ENCODE measurements around the gene FOXF1. TPM values are rescaled to one million over a fixed set of nuclear protein-coding genes. Genes with fewer than 3 reads are reported as not detected.

Gene FOXF1
- total and polyA plus RNA-seq, 11 donors: 0.04 to 0.48 (median 0.17) TPM; not detected in 3

- Histone ChIP-seq H3K4me1 (no peaks in the 10 kb centered on the region), H3K4me3 (no peak overlapping the region), H3K36me3 (peaks cover 0 to 83% (median 70%) of the 10 kb centered on the region in 9 donors), H3K27ac (no peak overlapping the region), H3K9me3 (no peaks in the 10 kb centered on the region), H3K27me3 (no peaks in the 10 kb centered on the region)
- intact Hi-C loops (cut with DNase I): no loop called here
- TF ChIP-seq CTCF (IDR thresholded peaks at IDR 0.05): no peak
- no peak for TF ChIP-seq POLR2A (IDR thresholded peaks at IDR 0.05)
- ATAC-seq (no peak), DNase-seq (no peak)
- 95 to 97% (median 96%) methylated on average over 14 to 17 of the region's 17 CpGs for WGBS, 4 donors
Observed at GRCh38 chr16:86536621-86537020, 26.3 kb downstream of the FOXF1 start.

GRCh38 chr16:86537486-86537885 is 27.2 kb downstream of the FOXF1 start:
- H3K27ac ChIP-seq: no peak overlapping the region
- TF ChIP-seq CTCF (IDR thresholded peaks at IDR 0.05) (no peak), POLR2A (IDR thresholded peaks at IDR 0.05) (no peak)
- ATAC-seq (no peak), DNase-seq (no peak)
- intact Hi-C loops (cut with DNase I): no loop called here
- 96 to 100% (median 97%) methylated on average over 4 of the region's 4 CpGs for WGBS, 4 donors
- no peaks in the 10 kb centered on the region for H3K27me3 ChIP-seq
- H3K4me1 ChIP-seq: no peaks in the 10 kb centered on the region
- H3K4me3 ChIP-seq: no peak overlapping the region
- no peaks in the 10 kb centered on the region for H3K9me3 ChIP-seq
- H3K36me3 ChIP-seq: peaks cover 0 to 87% (median 73%) of the 10 kb centered on the region in 9 donors

GRCh38 chr16:86538196-86538780 is 28.0 kb downstream of the FOXF1 start:
- ATAC-seq (no peak), DNase-seq (no peak)
- intact Hi-C loops (cut with DNase I): no loop called here
- peaks cover 0 to 85% (median 73%) of the 10 kb centered on the region in 9 donors for H3K36me3 ChIP-seq
- no peaks in the 10 kb centered on the region for H3K9me3 ChIP-seq
- whole genome bisulfite sequencing, 4 donors: 92 to 94% (median 94%) methylated on average over 9 to 17 of the region's 17 CpGs
- no peak overlapping the region for H3K27ac ChIP-seq
- no peaks in the 10 kb centered on the region for H3K27me3 ChIP-seq
- H3K4me3 ChIP-seq: no peak overlapping the region
- TF ChIP-seq CTCF (IDR thresholded peaks at IDR 0.05) (no peak), POLR2A (IDR thresholded peaks at IDR 0.05) (no peak)
- no peaks in the 10 kb centered on the region for H3K4me1 ChIP-seq

GRCh38 chr16:86540894-86541293 is 30.6 kb downstream of the FOXF1 start:
- H3K36me3 ChIP-seq: peaks cover 0 to 96% (median 71%) of the 10 kb centered on the region in 9 donors
- no peaks in the 10 kb centered on the region for H3K27me3 ChIP-seq
- intact Hi-C loops (cut with DNase I): no loop called here
- WGBS, 4 donors: 85 to 91% (median 89%) methylated on average over 6 of the region's 6 CpGs
- peaks cover 0 to 5% (median 0%) of the 10 kb centered on the region in 12 donors for H3K4me1 ChIP-seq
- ATAC-seq (no peak), DNase-seq (no peak)
- TF ChIP-seq POLR2A (IDR thresholded peaks at IDR 0.05) (no peak), CTCF (IDR thresholded peaks at IDR 0.05) (no peak)
- H3K27ac ChIP-seq: no peak overlapping the region
- H3K4me3 ChIP-seq: no peak overlapping the region
- no peaks in the 10 kb centered on the region for H3K9me3 ChIP-seq

All from heart left ventricle (tissue), 16 donors.